ENCODE measurements around the gene KCNT1.

The KCNT1 gene

GRCh38 chr9:135782946-135783345, 81.0 kb downstream of the KCNT1 start:
- no peaks in the 10 kb centered on the region for H3K4me1 ChIP-seq (ENCODE audit: insufficient read depth, poor library complexity, severe bottlenecking)
- TF ChIP-seq, protein P1, sequence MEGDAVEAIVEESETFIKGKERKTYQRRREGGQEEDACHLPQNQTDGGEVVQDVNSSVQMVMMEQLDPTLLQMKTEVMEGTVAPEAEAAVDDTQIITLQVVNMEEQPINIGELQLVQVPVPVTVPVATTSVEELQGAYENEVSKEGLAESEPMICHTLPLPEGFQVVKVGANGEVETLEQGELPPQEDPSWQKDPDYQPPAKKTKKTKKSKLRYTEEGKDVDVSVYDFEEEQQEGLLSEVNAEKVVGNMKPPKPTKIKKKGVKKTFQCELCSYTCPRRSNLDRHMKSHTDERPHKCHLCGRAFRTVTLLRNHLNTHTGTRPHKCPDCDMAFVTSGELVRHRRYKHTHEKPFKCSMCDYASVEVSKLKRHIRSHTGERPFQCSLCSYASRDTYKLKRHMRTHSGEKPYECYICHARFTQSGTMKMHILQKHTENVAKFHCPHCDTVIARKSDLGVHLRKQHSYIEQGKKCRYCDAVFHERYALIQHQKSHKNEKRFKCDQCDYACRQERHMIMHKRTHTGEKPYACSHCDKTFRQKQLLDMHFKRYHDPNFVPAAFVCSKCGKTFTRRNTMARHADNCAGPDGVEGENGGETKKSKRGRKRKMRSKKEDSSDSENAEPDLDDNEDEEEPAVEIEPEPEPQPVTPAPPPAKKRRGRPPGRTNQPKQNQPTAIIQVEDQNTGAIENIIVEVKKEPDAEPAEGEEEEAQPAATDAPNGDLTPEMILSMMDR (IDR thresholded peaks at IDR 0.05; ENCODE audit: poor library complexity, severe bottlenecking) = no peak

GRCh38 chr9:135783540-135784245, 81.7 kb downstream of the KCNT1 start:
- DNase-seq (ENCODE audit: low spot score) = no peak

More at GRCh38 chr9:135782946-135783345, 81.0 kb downstream of the KCNT1 start:
- Histone ChIP-seq H3K36me3 (ENCODE audit: low read depth) (no peaks in the 10 kb centered on the region), H3K27me3 (ENCODE audit: insufficient read depth, poor library complexity, severe bottlenecking) (peaks cover 26% of the 10 kb centered on the region), H3K27ac (ENCODE audit: poor library complexity, severe bottlenecking) (no peak overlapping the region), H3K9me3 (ENCODE audit: severe bottlenecking) (no peaks in the 10 kb centered on the region), H3K4me3 (ENCODE audit: severe bottlenecking) (no peak overlapping the region)
- ATAC-seq (ENCODE audit: low read depth) = no peak
- DNase-seq (ENCODE audit: low spot score) = no peak

GRCh38 chr9:135785013-135785575, 83.1 kb downstream of the KCNT1 start:
- Histone ChIP-seq H3K4me1 (ENCODE audit: insufficient read depth, poor library complexity, severe bottlenecking) (no peaks in the 10 kb centered on the region), H3K4me3 (ENCODE audit: severe bottlenecking) (no peak overlapping the region), H3K27me3 (ENCODE audit: insufficient read depth, poor library complexity, severe bottlenecking) (peaks cover 33% of the 10 kb centered on the region), H3K27ac (ENCODE audit: poor library complexity, severe bottlenecking) (no peak overlapping the region), H3K36me3 (ENCODE audit: low read depth) (no peaks in the 10 kb centered on the region), H3K9me3 (ENCODE audit: severe bottlenecking) (no peaks in the 10 kb centered on the region)
- ATAC-seq (ENCODE audit: low read depth) = no peak
- DNase-seq (ENCODE audit: low spot score) = no peak
- TF ChIP-seq, protein P1 (IDR thresholded peaks at IDR 0.05; ENCODE audit: poor library complexity, severe bottlenecking) = no peak

More at GRCh38 chr9:135783540-135784245, 81.7 kb downstream of the KCNT1 start:
- no peak overlapping the region for H3K4me3 ChIP-seq (ENCODE audit: severe bottlenecking)
- no peak for ATAC-seq (ENCODE audit: low read depth)
- TF ChIP-seq, protein P1 (IDR thresholded peaks at IDR 0.05; ENCODE audit: poor library complexity, severe bottlenecking) = no peak
- no peak overlapping the region for H3K27ac ChIP-seq (ENCODE audit: poor library complexity, severe bottlenecking)
- H3K4me1 ChIP-seq (ENCODE audit: insufficient read depth, poor library complexity, severe bottlenecking) = no peaks in the 10 kb centered on the region
- H3K36me3 ChIP-seq (ENCODE audit: low read depth) = no peaks in the 10 kb centered on the region
- H3K9me3 ChIP-seq (ENCODE audit: severe bottlenecking) = no peaks in the 10 kb centered on the region
- H3K27me3 ChIP-seq (ENCODE audit: insufficient read depth, poor library complexity, severe bottlenecking) = peaks cover 33% of the 10 kb centered on the region

DNA sequence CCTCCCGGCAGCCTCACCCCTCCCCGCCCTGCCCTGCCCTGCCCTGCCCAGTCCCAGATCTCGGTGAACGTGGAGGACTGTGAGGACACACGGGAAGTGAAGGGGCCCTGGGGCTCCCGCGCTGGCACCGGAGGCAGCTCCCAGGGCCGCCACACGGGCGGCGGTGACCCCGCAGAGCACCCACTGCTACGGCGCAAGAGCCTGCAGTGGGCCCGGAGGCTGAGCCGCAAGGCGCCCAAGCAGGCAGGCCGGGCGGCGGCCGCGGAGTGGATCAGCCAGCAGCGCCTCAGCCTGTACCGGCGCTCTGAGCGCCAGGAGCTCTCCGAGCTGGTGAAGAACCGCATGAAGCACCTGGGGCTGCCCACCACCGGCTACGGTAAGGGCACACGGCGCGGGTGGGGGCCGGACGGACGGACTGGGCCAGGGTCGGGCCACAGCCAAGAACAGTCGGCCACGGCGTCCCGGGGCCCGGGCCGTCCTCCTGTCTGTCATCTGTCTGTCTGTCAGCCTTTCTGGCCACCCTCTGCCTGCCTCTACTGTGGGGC, 84.2 kb downstream of the KCNT1 start:
- ATAC-seq (ENCODE audit: low read depth) = no peak
- TF ChIP-seq, protein P1 (IDR thresholded peaks at IDR 0.05; ENCODE audit: poor library complexity, severe bottlenecking) = no peak
- DNase-seq (ENCODE audit: low spot score) = no peak
- Histone ChIP-seq H3K4me3 (ENCODE audit: severe bottlenecking) (no peak overlapping the region), H3K4me1 (ENCODE audit: insufficient read depth, poor library complexity, severe bottlenecking) (no peaks in the 10 kb centered on the region), H3K9me3 (ENCODE audit: severe bottlenecking) (no peaks in the 10 kb centered on the region), H3K36me3 (ENCODE audit: low read depth) (no peaks in the 10 kb centered on the region), H3K27ac (ENCODE audit: poor library complexity, severe bottlenecking) (no peak overlapping the region), H3K27me3 (ENCODE audit: insufficient read depth, poor library complexity, severe bottlenecking) (peaks cover 30% of the 10 kb centered on the region)

- no peak for ATAC-seq (ENCODE audit: low read depth)
- H3K4me1 ChIP-seq (ENCODE audit: insufficient read depth, poor library complexity, severe bottlenecking) = no peaks in the 10 kb centered on the region
Measured at GRCh38 chr9:135787317-135787716, 85.3 kb downstream of the KCNT1 start.

More at GRCh38 chr9:135787317-135787716, 85.3 kb downstream of the KCNT1 start:
- Histone ChIP-seq H3K36me3 (ENCODE audit: low read depth) (no peaks in the 10 kb centered on the region), H3K27ac (ENCODE audit: poor library complexity, severe bottlenecking) (no peak overlapping the region), H3K9me3 (ENCODE audit: severe bottlenecking) (no peaks in the 10 kb centered on the region), H3K27me3 (ENCODE audit: insufficient read depth, poor library complexity, severe bottlenecking) (peaks cover 23% of the 10 kb centered on the region), H3K4me3 (ENCODE audit: severe bottlenecking) (no peak overlapping the region)
- TF ChIP-seq, protein P1 (IDR thresholded peaks at IDR 0.05; ENCODE audit: poor library complexity, severe bottlenecking) = no peak
- no peak for DNase-seq (ENCODE audit: low spot score)
